Measurements from ENCODE around the gene ZNF692. TPM values are rescaled to one million over a fixed set of nuclear protein-coding genes. Genes with fewer than 3 reads are reported as not detected.
"Not testable (repeated sequence)": the region's sequence is repeated elsewhere in the genome, so short reads cannot be mapped to it uniquely, and the experiment has no call there.

Gene ZNF692
- total RNA-seq, 4 donors from 2014 or later: 21.2 to 43.5 (median 29.2) TPM

DNA sequence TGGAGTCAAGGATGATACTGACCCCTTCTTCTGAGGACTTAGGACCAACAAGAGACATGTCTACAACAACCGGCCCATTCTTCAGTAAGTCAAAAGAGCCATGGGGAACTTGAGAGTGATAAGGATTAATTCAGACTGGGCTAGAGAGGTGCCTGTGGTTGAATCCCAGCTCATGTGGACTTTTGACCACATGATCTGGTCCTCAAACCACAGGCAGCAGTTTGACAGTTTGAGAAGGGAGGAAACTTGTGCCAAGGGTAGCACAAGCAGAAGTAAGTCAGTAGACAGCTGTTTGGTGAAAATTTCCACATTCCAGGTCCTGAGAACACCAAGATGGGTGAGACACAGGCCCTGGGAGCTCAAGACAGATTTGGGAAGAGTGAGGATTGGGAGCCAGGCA, 53.0 kb downstream of the ZNF692 start:
- H3K4me3 ChIP-seq: no peak overlapping the region
- DNase-seq: no peak
- no peak for TF ChIP-seq POLR2A (IDR thresholded peaks at IDR 0.05)
- TF ChIP-seq, protein P1, sequence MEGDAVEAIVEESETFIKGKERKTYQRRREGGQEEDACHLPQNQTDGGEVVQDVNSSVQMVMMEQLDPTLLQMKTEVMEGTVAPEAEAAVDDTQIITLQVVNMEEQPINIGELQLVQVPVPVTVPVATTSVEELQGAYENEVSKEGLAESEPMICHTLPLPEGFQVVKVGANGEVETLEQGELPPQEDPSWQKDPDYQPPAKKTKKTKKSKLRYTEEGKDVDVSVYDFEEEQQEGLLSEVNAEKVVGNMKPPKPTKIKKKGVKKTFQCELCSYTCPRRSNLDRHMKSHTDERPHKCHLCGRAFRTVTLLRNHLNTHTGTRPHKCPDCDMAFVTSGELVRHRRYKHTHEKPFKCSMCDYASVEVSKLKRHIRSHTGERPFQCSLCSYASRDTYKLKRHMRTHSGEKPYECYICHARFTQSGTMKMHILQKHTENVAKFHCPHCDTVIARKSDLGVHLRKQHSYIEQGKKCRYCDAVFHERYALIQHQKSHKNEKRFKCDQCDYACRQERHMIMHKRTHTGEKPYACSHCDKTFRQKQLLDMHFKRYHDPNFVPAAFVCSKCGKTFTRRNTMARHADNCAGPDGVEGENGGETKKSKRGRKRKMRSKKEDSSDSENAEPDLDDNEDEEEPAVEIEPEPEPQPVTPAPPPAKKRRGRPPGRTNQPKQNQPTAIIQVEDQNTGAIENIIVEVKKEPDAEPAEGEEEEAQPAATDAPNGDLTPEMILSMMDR (IDR thresholded peaks at IDR 0.05): no peak
- H3K4me1 ChIP-seq: no peaks in the 10 kb centered on the region
- no peaks in the 10 kb centered on the region for H3K36me3 ChIP-seq
- no peak overlapping the region for H3K27ac ChIP-seq
- H3K9me3 ChIP-seq: no peaks in the 10 kb centered on the region
- intact Hi-C loops (cut with DNase I; ENCODE audit: low total_unique reads): no loop called here
- H3K27me3 ChIP-seq: no peaks in the 10 kb centered on the region

DNA sequence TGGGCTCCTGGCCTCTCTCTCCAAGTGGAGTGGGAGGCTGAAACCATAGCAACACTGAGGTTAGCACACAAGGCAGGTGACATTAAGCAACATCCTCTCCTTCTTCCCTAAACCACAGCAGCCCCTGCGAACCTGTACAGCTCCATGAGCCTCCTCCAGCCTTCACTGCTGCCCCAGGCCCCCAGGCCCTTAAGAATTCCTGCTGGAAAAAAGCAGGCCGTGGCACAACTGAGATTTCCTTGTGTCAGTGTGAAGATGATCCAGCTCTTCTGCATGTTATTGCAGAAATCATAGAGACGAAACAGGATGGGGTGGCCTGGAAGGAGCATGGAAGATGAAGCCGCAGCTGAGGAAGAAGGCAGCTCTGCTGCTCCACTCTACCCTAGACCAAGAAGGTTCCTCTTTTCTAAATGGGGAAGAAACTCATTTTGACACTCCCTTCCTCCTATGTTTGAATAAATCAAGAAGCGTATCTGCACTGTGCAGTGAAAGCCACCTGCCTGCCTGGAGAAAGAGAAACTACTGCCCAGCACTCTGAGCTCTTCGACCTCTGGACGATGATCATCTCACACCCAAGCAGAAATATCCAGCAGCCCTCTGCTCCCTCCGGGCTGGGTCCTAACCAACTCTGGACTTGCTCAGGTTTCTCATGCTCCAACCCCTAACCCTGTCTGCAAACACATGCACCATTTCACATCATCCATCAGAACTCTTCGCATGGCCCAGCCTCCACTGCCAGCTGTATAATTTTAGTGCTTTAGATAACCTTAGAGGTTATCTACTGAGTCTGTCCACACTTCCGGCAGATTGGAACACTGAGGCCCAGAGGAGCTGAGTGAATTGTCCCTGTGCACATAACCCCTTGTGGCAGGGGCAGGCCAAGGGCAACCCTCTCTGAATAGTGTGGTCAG, 53.9 kb downstream of the ZNF692 start:
- TF ChIP-seq POLR2A (IDR thresholded peaks at IDR 0.05): no peak
- TF ChIP-seq, protein P1 (IDR thresholded peaks at IDR 0.05): no peak
- H3K4me1 ChIP-seq: no peaks in the 10 kb centered on the region
- H3K36me3 ChIP-seq: no peaks in the 10 kb centered on the region
- no peak for DNase-seq
- H3K27ac ChIP-seq: no peak overlapping the region
- intact Hi-C loops (cut with DNase I; ENCODE audit: low total_unique reads): no loop called here
- H3K27me3 ChIP-seq: no peaks in the 10 kb centered on the region
- no peaks in the 10 kb centered on the region for H3K9me3 ChIP-seq
- H3K4me3 ChIP-seq: no peak overlapping the region

GRCh38 chr1:248803501-248803900, 55.4 kb downstream of the ZNF692 start:
- H3K4me1 ChIP-seq; H3K4me3 ChIP-seq; intact Hi-C loops (cut with DNase I; ENCODE audit: low total_unique reads); H3K27me3 ChIP-seq; H3K36me3 ChIP-seq; DNase-seq; H3K9me3 ChIP-seq; H3K27ac ChIP-seq: not testable (repeated sequence)

DNA sequence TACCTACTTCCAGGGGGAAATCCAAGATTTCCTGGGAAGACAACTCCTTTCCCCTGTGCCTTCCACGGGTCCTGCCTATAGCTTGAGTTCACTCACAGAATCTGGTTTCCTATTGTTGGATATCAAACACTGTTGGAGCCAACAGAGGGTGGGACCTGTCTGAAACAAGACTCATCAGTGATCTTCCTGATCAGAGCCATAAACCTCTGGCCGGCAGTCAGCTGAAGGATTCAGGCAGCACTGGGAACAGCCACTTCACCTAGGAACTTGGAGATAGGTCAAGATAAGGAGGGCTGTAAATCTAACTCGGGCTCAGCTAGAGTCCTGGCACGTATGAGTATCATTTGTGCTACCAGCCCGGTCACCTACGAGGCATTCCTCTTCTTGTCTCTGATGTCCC, 56.4 kb downstream of the ZNF692 start:
- H3K4me1 ChIP-seq: no peaks in the 10 kb centered on the region
- TF ChIP-seq, protein P1 (IDR thresholded peaks at IDR 0.05): no peak
- TF ChIP-seq POLR2A (IDR thresholded peaks at IDR 0.05): no peak
- H3K27ac ChIP-seq: no peak overlapping the region
- H3K9me3 ChIP-seq: no peaks in the 10 kb centered on the region
- H3K36me3 ChIP-seq: no peaks in the 10 kb centered on the region
- H3K27me3 ChIP-seq: no peaks in the 10 kb centered on the region
- intact Hi-C loops (cut with DNase I; ENCODE audit: low total_unique reads): no loop called here
- no peak overlapping the region for H3K4me3 ChIP-seq
- DNase-seq: no peak

DNA sequence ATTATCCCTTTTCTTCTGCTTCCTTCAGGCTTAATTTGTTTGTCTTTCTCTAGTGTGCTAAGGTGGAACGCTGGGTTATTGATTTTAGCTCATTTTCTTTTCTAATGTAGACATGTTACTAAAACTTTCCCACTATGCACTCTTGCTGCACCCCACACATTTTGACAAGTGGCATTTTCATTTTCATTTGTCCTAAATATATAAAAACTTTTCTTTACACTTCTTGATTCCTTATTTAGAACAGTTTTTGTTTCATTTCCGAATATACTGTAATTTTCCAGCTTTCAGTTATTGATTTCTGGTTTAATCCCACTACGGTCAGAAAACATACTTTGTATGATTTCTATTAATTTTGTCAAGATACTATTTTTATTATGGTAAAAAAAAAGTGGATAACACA, 58.4 kb downstream of the ZNF692 start:
- DNase-seq: no peak
- no peak overlapping the region for H3K4me3 ChIP-seq

More for the DNA sequence above, 58.4 kb downstream of the ZNF692 start:
- no peak overlapping the region for H3K27ac ChIP-seq
- H3K4me1 ChIP-seq: no peaks in the 10 kb centered on the region
- no peaks in the 10 kb centered on the region for H3K27me3 ChIP-seq
- intact Hi-C loops (cut with DNase I; ENCODE audit: low total_unique reads): no loop called here
- TF ChIP-seq, protein P1 (IDR thresholded peaks at IDR 0.05): no peak
- no peak for TF ChIP-seq POLR2A (IDR thresholded peaks at IDR 0.05)
- H3K9me3 ChIP-seq: peaks cover 0 to 4% of the 10 kb centered on the region in 2 donors
- no peaks in the 10 kb centered on the region for H3K36me3 ChIP-seq

Small RNA genes lying within 50 kb of the gene (microRNA-seq; reads per million reads assigned to microRNA genes)
- 2.9 reads per million for gene MIR3124 (ENCODE audit: borderline microRNAs expressed, borderline replicate concordance)

Small RNA genes lying within 50 kb of the gene (small RNA-seq; reads per million reads assigned to genes)
- not detected for gene MIR3124

Other genes with a start within 250 kb of the ZNF692 start
- not detected for gene OR2T11, start 224.0 kb downstream of the ZNF692 start, total RNA-seq
- not detected for gene OR2T35, start 213.8 kb downstream of the ZNF692 start, total RNA-seq
- gene OR2T27, start 203.6 kb downstream of the ZNF692 start, total RNA-seq: not detected
- gene OR14I1, start 156.3 kb downstream of the ZNF692 start, total RNA-seq: not detected
- gene LYPD8, start 103.3 kb downstream of the ZNF692 start, total RNA-seq: not detected
- gene SH3BP5L, start 33.2 kb downstream of the ZNF692 start, total RNA-seq: 10 to 100 TPM in 3 of 4 donors, 1 to 10 TPM in 1; 2.6 to 29.8 (median 16.4) TPM
- gene ZNF672, start 20.9 kb downstream of the ZNF692 start, total RNA-seq: 10 to 100 TPM; 15.0 to 34.3 (median 24.0) TPM
- gene PGBD2, start 47.1 kb upstream of the ZNF692 start, total RNA-seq: 10 to 100 TPM in 3 of 4 donors, 1 to 10 TPM in 1; 7.9 to 16.5 (median 13.0) TPM